8988T (cell line): ENCODE measurements around the gene MICALL1.

ENCODE experiments used
- DNase-seq: peaks from one replicate; pipeline ENCODE4 v3.0.0; 2011

The MICALL1 gene

GRCh38 chr22:37907036-37907954, 1.2 kb downstream of the MICALL1 start:
- DNase-seq: no peak

- no peak for DNase-seq
Measured at GRCh38 chr22:37909766-37910165, 3.7 kb downstream of the MICALL1 start.

GRCh38 chr22:37910890-37911672, 5.0 kb downstream of the MICALL1 start:
- DNase-seq: no peak

GRCh38 chr22:37911697-37912096, 5.6 kb downstream of the MICALL1 start:
- no peak for DNase-seq

GRCh38 chr22:37912171-37912570, 6.1 kb downstream of the MICALL1 start:
- DNase-seq: no peak

- DNase-seq: no peak
Measured at GRCh38 chr22:37913233-37913721, 7.2 kb downstream of the MICALL1 start.

- no peak for DNase-seq
Measured at GRCh38 chr22:37916311-37916710, 10.2 kb downstream of the MICALL1 start.

- DNase-seq: no peak
Measured at GRCh38 chr22:37917874-37918548, 11.9 kb downstream of the MICALL1 start.

- no peak for DNase-seq
Measured at GRCh38 chr22:37918580-37919270, 12.6 kb downstream of the MICALL1 start.

GRCh38 chr22:37920126-37920525, 14.0 kb downstream of the MICALL1 start:
- DNase-seq: no peak

GRCh38 chr22:37922191-37922590, 16.1 kb downstream of the MICALL1 start:
- DNase-seq: peak; percentile 50

GRCh38 chr22:37923927-37924326, 17.8 kb downstream of the MICALL1 start:
- no peak for DNase-seq

GRCh38 chr22:37924386-37925065, 18.4 kb downstream of the MICALL1 start:
- no peak for DNase-seq

- DNase-seq: no peak
Measured at GRCh38 chr22:37925330-37925729, 19.2 kb downstream of the MICALL1 start.

- no peak for DNase-seq
Measured at GRCh38 chr22:37925767-37926166, 19.7 kb downstream of the MICALL1 start.

- DNase-seq: no peak
Measured at GRCh38 chr22:37926358-37926757, 20.3 kb downstream of the MICALL1 start.

- no peak for DNase-seq
Measured at GRCh38 chr22:37926771-37927636, 20.9 kb downstream of the MICALL1 start.

- DNase-seq: no peak
Measured at GRCh38 chr22:37927637-37927936, 21.5 kb downstream of the MICALL1 start.

GRCh38 chr22:37929390-37929789, 23.3 kb downstream of the MICALL1 start:
- no peak for DNase-seq

GRCh38 chr22:37930270-37930951, 24.3 kb downstream of the MICALL1 start:
- DNase-seq: peak; percentile 61
